ENCODE data around the gene ARL15.

DNA sequence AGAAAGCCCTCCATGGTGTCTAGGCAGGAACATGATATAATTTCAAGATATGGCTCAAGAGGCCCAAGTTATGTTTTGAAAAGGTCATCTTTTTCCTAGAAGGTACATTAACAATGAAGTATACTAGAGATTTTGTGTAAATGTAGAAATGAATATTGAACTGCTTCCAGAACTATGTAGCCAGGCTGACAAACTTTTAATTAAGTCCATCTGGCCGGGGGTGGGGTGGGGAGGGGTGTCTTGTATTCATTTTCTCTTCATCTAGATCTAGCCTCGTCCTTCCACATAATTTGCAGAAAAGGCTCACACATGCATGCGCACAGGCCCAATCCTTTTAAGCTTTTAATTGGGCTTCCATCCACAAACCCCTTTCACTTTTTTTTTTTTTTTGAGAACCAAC, 323.3 kb downstream of the ARL15 start:
- TF ChIP-seq POLR2A (IDR thresholded peaks at IDR 0.05): no peak
- TF ChIP-seq, protein P1, sequence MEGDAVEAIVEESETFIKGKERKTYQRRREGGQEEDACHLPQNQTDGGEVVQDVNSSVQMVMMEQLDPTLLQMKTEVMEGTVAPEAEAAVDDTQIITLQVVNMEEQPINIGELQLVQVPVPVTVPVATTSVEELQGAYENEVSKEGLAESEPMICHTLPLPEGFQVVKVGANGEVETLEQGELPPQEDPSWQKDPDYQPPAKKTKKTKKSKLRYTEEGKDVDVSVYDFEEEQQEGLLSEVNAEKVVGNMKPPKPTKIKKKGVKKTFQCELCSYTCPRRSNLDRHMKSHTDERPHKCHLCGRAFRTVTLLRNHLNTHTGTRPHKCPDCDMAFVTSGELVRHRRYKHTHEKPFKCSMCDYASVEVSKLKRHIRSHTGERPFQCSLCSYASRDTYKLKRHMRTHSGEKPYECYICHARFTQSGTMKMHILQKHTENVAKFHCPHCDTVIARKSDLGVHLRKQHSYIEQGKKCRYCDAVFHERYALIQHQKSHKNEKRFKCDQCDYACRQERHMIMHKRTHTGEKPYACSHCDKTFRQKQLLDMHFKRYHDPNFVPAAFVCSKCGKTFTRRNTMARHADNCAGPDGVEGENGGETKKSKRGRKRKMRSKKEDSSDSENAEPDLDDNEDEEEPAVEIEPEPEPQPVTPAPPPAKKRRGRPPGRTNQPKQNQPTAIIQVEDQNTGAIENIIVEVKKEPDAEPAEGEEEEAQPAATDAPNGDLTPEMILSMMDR (IDR thresholded peaks at IDR 0.05): no peak
- no peak for TF ChIP-seq POLR2AphosphoS5 (IDR thresholded peaks at IDR 0.05)
- no peak for TF ChIP-seq EP300 (IDR thresholded peaks at IDR 0.05)
